Gastrocnemius medialis (tissue), 4 donors: ENCODE results near the gene TAAR1. TPM values are rescaled to one million over a fixed set of nuclear protein-coding genes. Genes with fewer than 3 reads are reported as not detected.
"Not testable (repeated sequence)": the region's sequence is repeated elsewhere in the genome, so short reads cannot be mapped to it uniquely, and the experiment has no call there.

Experiments used
- ATAC-seq, 2 donors: fragments of 150-250 bp; one replicate each; pipeline ENCODE4 v1.9.1; 2016
- DNase-seq, 2 donors: peaks; one replicate each; pipeline ENCODE4 v3.0.0-alpha.2; 2019
- H3K27ac ChIP-seq, 4 donors: fragments of 200-600 bp; sonication (generic); 1 replicate in 1 of 4; 2 replicates in 3 of 4; pipeline ENCODE4 v1.5.1; 2016 to 2018; ENCODE audit warnings: mild to moderate bottlenecking in 2 of 4, moderate library complexity in 1 of 4
- H3K27me3 ChIP-seq, 3 donors: fragments of 200-600 bp; sonication (generic) in 2 of 3; 1 replicate in 1 of 3; 2 replicates in 2 of 3; pipeline versions ENCODE4 v1.5.1 to v1.6.0; 2016 to 2019; ENCODE audit warnings: mild to moderate bottlenecking in 1 of 3, moderate library complexity in 1 of 3
- H3K36me3 ChIP-seq, 2 donors: fragments of 200-600 bp; sonication (generic) in 1 of 2; one replicate each; pipeline ENCODE4 v1.5.1; 2017 to 2018
- H3K4me1 ChIP-seq, 2 donors: fragments of 200-600 bp; sonication (generic) in 1 of 2; one replicate each; pipeline ENCODE4 v1.5.1; 2016 to 2017; ENCODE audit warnings: mild to moderate bottlenecking in 2 of 2
- H3K4me3 ChIP-seq, 4 donors: fragments of 200-600 bp; sonication (generic) in 3 of 4; 1 replicate in 1 of 4; 2 replicates in 3 of 4; pipeline ENCODE4 v1.5.1; 2016 to 2019; ENCODE audit warnings: mild to moderate bottlenecking in 2 of 4
- H3K9me3 ChIP-seq, 3 donors: fragments of 200-600 bp; sonication (generic) in 2 of 3; 1 replicate in 1 of 3; 2 replicates in 2 of 3; pipeline ENCODE4 v1.5.1; 2016 to 2019
- CTCF ChIP-seq, 5 experiments: fragments of 450-650 bp in 3 of 5; fragments of 200-600 bp in 2 of 5; sonication (generic) in 2 of 5; IDR thresholded peaks in 4 of 5; conservative IDR thresholded peaks in 1 of 5; 1 replicate in 4 of 5; 2 replicates in 1 of 5; pipeline ENCODE4 v1.5.1; 2016 to 2019; ENCODE audit warnings: antibody characterized with exemption in 5 of 5, mild to moderate bottlenecking in 3 of 5, moderate library complexity in 3 of 5
- POLR2A ChIP-seq, 2 donors: fragments of 450-650 bp; IDR thresholded peaks; one replicate each; pipeline ENCODE4 v1.6.1; 2017; ENCODE audit warnings: antibody characterized with exemption in 2 of 2, mild to moderate bottlenecking in 2 of 2, moderate library complexity in 2 of 2
- in situ Hi-C, 4 donors: fragments of 200-750 bp; cut with MboI; loops; one replicate each; pipeline versions ENCODE4 v1.15.0 to v1.8.0; 2017; ENCODE audit warnings: low sequenced_read_pairs in 4 of 4
- intact Hi-C: fragments of 100-400 bp; cut with DNase I; formaldehyde crosslinking; loops from one replicate; pipeline ENCODE4 v1.15.1; 2023; ENCODE audit warnings: low total_unique reads
- total RNA-seq, 4 donors: library from RNA; depleted of rRNA; stranded (reverse); fragments of >200 nt; gene quantifications; one replicate each; pipeline versions ENCODE4 v1.1.0 to v1.2.3, GENCODE V29; 2016

TAAR1 gene
- total RNA-seq, 4 donors from 2014 or later = not detected

- no peak for TF ChIP-seq CTCF (IDR thresholded peaks at IDR 0.05 in 4 of 5, conservative IDR thresholded peaks at IDR 0.05 in 1 of 5)
- no peak for TF ChIP-seq POLR2A (IDR thresholded peaks at IDR 0.05)
- intact Hi-C loops (no loop called here), in situ Hi-C loops (no loop called here)
- Histone ChIP-seq H3K4me3 (no peak overlapping the region), H3K27me3 (no peaks in the 10 kb centered on the region), H3K4me1 (no peaks in the 10 kb centered on the region), H3K36me3 (no peaks in the 10 kb centered on the region), H3K9me3 (no peaks in the 10 kb centered on the region), H3K27ac (no peak overlapping the region)
- ATAC-seq (no peak), DNase-seq (no peak)
Measured at GRCh38 chr6:132686531-132686930, 27.5 kb upstream of the TAAR1 start.

- no peaks in the 10 kb centered on the region for H3K36me3 ChIP-seq
- in situ Hi-C loops (no loop called here), intact Hi-C loops (no loop called here)
- no peak for ATAC-seq
- no peaks in the 10 kb centered on the region for H3K27me3 ChIP-seq
- no peak overlapping the region for H3K27ac ChIP-seq
- DNase-seq = no peak
- no peak for TF ChIP-seq POLR2A (IDR thresholded peaks at IDR 0.05)
- no peak for TF ChIP-seq CTCF (IDR thresholded peaks at IDR 0.05 in 4 of 5, conservative IDR thresholded peaks at IDR 0.05 in 1 of 5)
- no peaks in the 10 kb centered on the region for H3K4me1 ChIP-seq
- H3K9me3 ChIP-seq = no peaks in the 10 kb centered on the region
- H3K4me3 ChIP-seq = no peak overlapping the region
Measured at GRCh38 chr6:132685009-132685408, 26.0 kb upstream of the TAAR1 start.

- ATAC-seq (no peak), DNase-seq (no peak)
- Histone ChIP-seq H3K27ac (no peak overlapping the region), H3K9me3 (no peaks in the 10 kb centered on the region), H3K36me3 (no peaks in the 10 kb centered on the region), H3K4me3 (no peak overlapping the region), H3K27me3 (no peaks in the 10 kb centered on the region), H3K4me1 (no peaks in the 10 kb centered on the region)
- in situ Hi-C loops (no loop called here), intact Hi-C loops (no loop called here)
- TF ChIP-seq CTCF (IDR thresholded peaks at IDR 0.05 in 4 of 5, conservative IDR thresholded peaks at IDR 0.05 in 1 of 5) (no peak), POLR2A (IDR thresholded peaks at IDR 0.05) (no peak)
Measured at GRCh38 chr6:132684272-132684671, 25.3 kb upstream of the TAAR1 start.

GRCh38 chr6:132683543-132683942 lies 24.6 kb upstream of the TAAR1 start:
- Histone ChIP-seq H3K4me3 (no peak overlapping the region), H3K4me1 (no peaks in the 10 kb centered on the region), H3K27ac (no peak overlapping the region), H3K9me3 (no peaks in the 10 kb centered on the region), H3K36me3 (no peaks in the 10 kb centered on the region), H3K27me3 (no peaks in the 10 kb centered on the region)
- in situ Hi-C loops (no loop called here), intact Hi-C loops (no loop called here)
- TF ChIP-seq CTCF (IDR thresholded peaks at IDR 0.05 in 4 of 5, conservative IDR thresholded peaks at IDR 0.05 in 1 of 5) (no peak), POLR2A (IDR thresholded peaks at IDR 0.05) (no peak)
- ATAC-seq (no peak), DNase-seq (no peak)

- H3K4me1 ChIP-seq, in situ Hi-C loops, intact Hi-C loops, H3K9me3 ChIP-seq, H3K36me3 ChIP-seq, DNase-seq, H3K27ac ChIP-seq, H3K27me3 ChIP-seq, ATAC-seq, H3K4me3 ChIP-seq: not testable (repeated sequence)
Measured at GRCh38 chr6:132679094-132679493, 20.1 kb upstream of the TAAR1 start.
